Activated T-cell treated with anti-CD3 and anti-CD28 coated beads for 4 hours (primary cell): Measurements from ENCODE around the gene TMPRSS9.
"Not testable (repeated sequence)": the region's sequence is repeated elsewhere in the genome, so short reads cannot be mapped to it uniquely, and the experiment has no call there.

ENCODE experiments used
- DNase-seq: peaks from one replicate; pipeline ENCODE4 v3.0.0-alpha.2; 2020

TMPRSS9 gene

DNA sequence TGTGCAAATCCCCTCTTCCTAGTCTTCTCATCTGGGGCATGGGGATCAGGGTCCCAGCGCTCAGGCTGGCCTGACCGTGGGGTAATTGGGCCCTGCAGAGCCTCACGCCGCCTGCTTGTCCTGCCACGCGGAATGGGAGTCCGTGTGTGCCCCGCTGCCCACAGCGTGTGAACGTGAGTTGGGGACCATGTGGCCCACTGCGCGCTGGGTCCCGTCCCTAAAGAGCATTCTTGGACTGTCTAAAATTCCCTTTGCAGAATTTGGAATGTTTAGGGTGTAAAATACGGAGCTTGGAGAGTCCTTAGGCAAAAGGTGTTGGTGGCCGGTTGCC is 2.9 kb downstream of the TMPRSS9 start:
- DNase-seq = no peak

DNA sequence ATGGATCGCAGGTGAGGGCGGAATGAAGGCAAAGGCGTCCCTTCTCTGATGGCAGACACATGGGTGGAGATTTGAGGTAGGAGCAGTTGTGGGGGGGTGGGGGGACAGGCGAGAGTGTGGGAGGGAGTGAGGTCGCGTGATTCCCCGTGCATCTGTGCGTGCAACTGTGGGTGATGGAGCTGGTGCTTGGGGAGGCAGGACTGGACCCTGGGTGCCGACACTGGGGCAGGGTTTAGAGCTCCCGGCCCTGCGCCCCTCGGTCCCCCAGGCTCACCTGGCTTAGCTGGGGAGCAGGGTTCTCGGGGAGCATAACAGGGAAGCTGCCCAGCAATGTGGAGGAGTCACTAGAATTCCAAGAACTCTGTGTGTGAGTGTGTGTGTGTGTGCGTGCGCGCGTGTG is 3.4 kb downstream of the TMPRSS9 start:
- no peak for DNase-seq

DNA sequence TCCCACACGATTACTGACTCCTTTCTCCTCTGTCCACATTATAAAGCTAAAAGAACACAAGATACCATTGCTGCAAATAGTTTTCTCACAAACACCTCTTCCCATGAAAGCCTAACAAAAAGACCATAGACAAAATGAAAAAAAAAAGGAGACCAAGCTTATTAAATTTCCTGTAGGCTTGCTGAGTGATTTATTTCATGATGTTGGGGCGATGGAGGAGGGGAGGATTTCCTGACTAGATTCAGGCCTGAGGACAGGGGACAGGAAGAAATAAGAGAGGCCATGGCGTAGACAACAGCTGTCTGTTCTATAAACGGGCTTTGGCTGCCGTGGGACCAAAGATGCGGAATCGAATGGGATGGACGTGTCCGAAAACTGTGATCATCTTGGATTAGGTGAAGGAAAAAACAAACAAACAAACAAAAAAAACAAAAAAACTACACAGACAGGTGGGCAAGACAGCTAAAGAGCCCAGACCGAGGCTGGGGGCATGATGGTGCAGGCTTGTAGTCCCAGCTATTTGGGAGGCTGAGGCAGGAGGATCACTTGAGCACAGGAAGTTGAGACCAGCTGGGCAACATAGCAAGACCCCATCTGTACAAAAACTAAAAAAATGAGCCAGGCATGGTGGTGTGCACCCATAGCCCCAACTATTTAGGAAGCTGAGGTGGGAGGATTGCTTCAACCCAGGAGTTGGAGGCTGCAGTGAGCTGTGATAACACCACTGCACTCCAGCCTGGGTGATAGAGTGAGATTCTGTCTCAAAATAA is 5.3 kb downstream of the TMPRSS9 start:
- no peak for DNase-seq

DNA sequence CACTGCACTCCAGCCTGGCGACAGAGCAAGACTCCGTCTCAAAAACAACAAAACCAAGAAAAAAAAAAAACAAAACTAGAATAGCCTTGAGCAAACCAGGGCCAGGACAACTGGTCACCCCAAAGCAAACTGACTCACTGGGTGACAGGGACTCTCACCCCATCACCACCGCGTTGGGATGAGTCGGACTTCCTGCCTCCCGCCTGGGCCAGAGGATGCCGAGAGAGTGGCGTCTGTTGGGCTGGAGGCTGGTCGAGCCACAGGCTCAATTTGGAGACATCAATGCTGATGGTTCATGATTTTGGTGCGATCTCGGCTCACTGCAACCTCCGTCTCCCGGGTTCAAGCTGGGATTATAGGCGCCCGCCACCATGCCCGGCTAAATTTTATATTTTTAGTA is 11.6 kb downstream of the TMPRSS9 start:
- DNase-seq = no peak

DNA sequence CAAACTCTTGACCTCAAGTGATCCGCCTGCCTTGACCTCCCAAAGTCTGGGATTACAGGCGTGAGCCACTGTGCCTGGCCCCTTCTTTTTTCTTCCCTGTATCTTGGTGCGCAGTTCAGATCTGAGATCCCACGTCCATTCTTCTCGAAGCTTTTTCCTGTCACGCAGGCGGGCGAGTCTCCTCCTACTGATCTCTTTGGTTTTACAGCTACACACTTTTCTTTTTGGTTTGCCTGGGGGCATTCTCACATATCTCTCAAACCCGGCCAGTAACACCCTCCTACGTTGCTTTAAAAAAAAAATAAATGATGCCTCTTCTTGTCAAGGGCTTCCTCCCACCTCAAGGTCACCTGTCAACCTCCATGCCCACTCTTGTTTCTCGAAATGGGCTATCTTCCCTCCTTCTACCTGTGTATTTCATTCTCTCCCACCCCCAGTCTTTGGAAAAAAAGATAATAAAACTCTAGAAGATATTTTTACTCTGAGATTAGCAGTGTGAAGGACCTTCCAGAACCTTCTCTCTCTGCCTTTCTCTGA is 12.1 kb downstream of the TMPRSS9 start:
- DNase-seq = no peak

DNA sequence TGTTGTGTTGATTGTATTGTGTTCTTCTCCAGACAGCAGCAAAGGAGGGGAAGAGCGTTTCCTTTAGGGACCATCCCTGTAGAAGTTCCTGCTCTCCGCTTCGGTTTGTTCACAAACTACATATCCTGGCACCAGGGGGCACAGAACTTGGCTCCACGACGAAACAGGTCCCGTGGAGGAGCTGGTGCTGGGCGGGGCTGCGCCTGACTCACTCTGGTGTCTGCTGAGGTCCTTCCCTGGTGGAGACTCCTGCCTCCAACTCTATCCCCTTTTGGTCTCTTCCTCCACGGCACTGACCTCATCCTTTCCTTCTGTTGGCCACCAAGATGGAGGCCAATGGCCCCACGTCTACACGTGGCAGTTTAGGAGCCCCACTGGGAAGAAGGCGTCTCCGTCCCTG is 14.7 kb downstream of the TMPRSS9 start:
- DNase-seq = no peak

DNA sequence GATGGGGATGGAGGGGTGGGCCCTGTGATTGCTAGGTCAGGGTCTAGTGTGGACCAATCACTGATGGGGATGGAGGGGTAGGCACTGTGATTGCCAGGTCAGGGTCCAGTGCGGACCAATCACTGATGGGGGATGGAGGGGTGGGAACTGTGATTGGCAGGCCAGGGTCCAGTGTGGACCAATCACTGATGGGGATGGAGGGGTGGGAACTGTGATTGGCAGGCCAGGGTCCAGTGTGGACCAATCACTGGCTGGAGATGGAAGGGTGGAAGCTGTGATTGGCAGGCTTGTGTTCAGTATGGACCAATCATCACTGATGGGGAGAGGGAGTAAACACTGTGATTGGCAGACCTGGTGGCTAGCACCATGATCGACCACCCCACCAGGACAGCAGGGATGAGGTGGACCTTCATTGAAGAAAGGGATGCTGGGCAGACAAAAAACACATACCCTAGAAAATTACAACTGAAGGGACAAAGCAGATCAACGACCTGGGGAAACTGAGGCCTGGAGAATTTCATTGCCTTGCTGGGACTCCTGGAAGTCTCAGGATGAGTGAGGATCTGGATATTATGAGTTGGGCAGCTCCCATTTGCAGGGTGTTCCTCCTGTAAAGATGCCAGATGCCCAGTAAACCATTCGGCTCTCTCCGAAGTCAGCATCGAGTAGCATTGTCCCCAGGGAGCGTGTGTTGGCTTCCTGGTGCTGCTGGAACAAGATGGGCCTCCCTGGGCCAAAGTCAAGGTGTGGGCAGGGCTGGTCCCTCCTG is 15.5 kb downstream of the TMPRSS9 start:
- DNase-seq = no peak

DNA sequence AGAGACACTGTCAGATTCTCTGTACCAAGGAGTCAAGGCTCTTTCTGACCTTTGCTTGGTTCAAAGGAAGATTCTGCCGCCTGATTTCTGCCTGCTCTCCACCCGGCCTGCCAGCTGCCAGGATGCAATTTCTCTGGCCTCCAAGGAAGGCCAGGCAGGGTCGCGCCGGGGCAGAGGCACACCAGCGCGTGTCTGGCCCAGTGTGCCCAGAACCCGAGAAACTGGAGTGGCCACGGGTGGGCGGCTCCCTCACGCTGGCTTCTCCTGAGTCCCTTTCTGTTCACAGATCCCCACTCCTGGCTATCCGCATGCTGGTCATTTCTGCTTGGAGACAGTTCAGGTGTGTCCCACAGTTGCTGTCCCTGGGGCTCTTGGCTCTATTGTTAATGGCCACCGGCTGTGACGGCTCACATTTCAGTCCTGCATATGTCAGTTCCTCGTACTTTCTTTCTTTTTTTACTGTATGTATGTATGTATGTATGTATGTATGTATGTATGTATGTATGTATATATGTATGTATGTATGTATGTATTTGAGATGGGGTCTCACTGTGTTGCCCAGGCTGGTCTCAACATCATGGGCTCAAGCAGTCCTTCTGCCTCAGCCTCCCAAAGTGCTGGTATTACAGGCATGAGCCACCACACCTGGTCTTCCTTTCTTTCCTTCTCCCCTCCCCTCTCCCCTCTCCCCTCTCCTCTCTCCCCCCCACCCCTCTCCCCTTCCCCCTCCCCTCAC is 16.9 kb downstream of the TMPRSS9 start:
- no peak for DNase-seq

- DNase-seq = no peak
These were observed 20.5 kb downstream of the TMPRSS9 start for GRCh38 chr19:2380567-2380966.

- no peak for DNase-seq
These were observed 21.2 kb downstream of the TMPRSS9 start for GRCh38 chr19:2381148-2381820.

- no peak for DNase-seq
These were observed 22.6 kb downstream of the TMPRSS9 start for GRCh38 chr19:2382530-2383222.

DNA sequence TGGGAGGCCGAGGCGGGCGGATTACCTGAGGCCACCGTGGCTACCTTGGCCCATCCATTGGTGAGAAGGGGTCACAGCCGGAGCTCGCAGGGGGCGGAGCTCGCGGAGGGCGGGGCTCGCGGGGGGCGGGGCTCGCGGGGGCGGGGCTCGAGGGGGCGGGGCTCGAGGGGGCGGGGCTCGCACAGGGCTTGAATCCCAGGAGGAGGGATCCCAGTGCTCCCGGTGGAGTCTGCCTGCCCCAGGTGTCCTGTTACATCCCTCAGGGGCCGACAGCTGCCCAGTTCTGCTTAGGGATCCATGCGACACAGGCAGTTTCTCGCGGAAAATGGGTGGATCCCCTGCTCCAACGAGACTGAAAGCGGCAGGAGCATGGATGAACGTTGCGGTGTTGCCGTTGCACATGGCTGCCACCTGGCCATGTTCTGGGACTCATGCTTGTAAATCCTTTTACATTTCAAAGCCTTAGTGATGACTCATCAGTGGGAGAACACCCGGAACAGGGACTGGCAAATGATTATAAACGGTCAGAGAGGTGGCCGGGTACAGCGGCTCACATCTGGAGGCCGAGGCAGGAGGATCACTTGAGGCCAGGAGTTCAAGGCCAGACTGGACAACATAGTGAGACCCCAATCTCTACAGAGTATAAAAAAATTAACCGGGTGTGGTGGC is 25.1 kb downstream of the TMPRSS9 start:
- DNase-seq = no peak

DNA sequence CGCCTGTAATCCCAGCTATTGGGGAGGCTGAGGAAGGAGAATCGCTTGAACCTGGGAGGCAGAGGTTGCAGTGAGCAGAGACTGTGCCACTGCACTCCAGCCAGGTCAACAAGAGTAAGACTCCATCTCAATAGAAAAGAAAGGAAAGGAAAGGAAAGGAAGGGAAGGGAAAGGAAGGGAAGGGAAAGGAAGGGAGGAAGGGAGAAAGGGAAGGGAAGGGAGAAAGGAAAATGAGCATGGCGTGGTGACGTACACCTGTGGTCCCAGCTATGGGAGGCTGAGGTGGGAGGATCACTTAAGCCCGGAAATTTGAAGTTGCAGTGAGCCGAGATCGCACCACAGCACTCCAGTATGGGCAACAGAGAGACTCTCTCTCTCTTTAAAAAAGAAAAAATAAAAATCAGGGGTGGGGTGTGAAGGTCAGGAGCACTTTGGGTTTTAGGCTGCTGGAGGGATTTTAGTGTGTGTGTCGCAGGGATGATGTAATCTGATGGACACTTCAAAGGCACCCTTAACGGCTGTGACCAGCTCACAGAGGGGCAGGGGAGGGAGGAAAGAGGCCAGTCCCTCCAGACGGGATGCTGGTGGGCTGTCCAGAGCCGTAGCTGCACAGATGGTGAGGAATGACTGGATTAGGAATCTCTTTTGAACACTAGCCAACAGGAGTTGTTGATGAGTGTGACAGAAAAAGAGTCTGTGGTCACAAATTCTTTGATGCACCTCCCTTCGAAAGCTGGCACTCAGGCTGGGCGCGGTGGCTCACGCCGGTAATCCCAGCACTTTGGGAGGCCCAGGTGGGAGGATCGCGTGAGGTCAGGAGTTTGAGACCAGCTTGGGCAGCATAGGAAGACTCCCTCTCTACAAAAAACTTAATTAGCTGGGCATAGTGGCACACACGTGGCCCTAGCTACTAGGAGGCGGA is 27.6 kb downstream of the TMPRSS9 start:
- DNase-seq = no peak

- no peak for DNase-seq
These were observed 29.5 kb downstream of the TMPRSS9 start for GRCh38 chr19:2389594-2389993.

- peak; percentile 32 for DNase-seq
These were observed 31.2 kb downstream of the TMPRSS9 start for GRCh38 chr19:2391118-2391725.

- DNase-seq = no peak
These were observed 32.3 kb downstream of the TMPRSS9 start for GRCh38 chr19:2392366-2392765.

- DNase-seq = not testable (repeated sequence)
These were observed 32.8 kb downstream of the TMPRSS9 start for GRCh38 chr19:2392899-2393298.

GRCh38 chr19:2394054-2394441 is 34.0 kb downstream of the TMPRSS9 start:
- no peak for DNase-seq

DNA sequence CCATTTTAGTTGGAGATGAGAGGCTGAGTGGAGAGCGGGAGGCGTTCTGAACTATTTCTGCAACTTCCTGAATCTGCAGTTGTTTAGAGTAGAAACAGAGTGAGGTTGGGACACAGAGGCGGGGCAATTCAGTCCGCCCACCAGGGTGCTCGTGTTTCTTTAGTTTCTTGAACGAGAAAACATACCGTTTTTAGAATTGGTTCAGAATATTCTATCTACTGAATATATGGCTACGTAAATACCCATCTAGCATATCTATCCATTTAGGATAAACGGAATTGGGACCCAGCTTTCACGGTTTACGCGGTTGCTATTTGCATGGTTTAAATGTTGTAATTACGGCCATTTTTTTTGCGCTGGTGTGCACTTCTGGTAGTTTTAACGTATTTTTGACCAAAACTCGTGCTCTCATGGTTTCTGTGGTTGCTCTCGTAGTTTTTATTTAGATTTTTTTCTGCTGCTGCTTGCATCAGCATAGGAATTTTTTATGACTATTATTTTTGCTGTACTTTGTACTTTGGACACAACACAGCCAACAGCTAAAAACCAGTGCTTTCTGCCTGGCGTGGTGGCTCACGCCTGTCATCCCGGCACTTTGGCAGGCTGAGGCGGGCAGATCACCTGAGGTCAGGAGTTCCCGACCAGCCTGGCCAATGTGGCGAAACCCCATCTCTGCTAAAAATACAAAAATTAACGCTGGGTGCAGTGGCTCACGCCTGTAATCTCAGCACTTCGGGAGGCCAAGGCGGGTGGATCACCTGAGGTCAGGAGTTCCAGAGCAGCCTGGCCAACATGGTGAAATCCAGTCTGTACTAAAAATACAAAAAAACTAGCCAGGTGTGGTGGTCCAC is 34.6 kb downstream of the TMPRSS9 start:
- no peak for DNase-seq
